Fibroblast of mammary gland (primary cell): ENCODE measurements around the gene NUP155.
"Not testable (repeated sequence)": the region's sequence is repeated elsewhere in the genome, so short reads cannot be mapped to it uniquely, and the experiment has no call there.

Source experiments
- DNase-seq: peaks from one replicate; pipeline ENCODE4 v3.0.0-alpha.2; 2010; ENCODE audit warnings: low read depth
- H3K4me3 ChIP-seq: 2 replicates; pipeline ENCODE4 v1.5.1; 2011; ENCODE audit warnings: low read depth, mild to moderate bottlenecking, low read length, moderate library complexity; ENCODE audit not compliant: control insufficient read depth
- TF ChIP-seq, protein P1 (sequence below): conservative IDR thresholded peaks from 2 replicates; pipeline ENCODE4 v1.5.1; 2011; ENCODE audit warnings: low read depth, low read length, inconsistent platforms; ENCODE audit not compliant: control insufficient read depth, insufficient read depth

The NUP155 gene

DNA sequence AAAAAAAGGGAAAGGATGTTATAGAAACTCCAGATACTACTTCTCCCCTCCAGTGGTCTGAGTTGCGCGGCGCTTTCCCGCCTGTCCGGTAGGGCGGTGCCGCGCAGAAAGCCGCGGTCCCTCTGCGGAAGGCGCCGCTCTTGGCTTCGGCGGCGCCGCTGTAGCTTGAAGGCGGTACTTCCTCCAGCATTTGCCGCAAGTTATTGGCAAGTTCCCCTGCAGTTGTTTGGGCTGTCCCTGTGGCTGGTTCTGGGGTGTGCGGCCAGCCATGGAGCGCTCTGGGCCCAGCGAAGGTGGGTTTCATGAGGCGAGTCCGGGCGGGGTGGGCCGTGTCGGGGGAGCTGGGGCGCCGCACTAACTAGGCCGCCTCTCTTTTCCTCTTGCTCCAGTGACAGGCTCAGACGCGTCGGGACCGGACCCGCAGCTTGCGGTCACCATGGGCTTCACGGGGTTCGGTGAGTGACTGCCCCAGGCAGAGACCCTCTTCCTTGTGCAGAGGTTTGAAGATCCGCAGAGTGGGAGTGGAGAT is 8.3 kb upstream of the NUP155 start, which contains the start of gene WDR70:
Gene WDR70 (plus strand): TSS at position 219 of the 529 bp plus-strand sequence. CDS start 50 bp downstream, at position 269.
- H3K4me3 ChIP-seq = peak within 1 kb of the TSS; percentile 85
- DNase-seq = peak; percentile 89
- TF ChIP-seq, protein P1, sequence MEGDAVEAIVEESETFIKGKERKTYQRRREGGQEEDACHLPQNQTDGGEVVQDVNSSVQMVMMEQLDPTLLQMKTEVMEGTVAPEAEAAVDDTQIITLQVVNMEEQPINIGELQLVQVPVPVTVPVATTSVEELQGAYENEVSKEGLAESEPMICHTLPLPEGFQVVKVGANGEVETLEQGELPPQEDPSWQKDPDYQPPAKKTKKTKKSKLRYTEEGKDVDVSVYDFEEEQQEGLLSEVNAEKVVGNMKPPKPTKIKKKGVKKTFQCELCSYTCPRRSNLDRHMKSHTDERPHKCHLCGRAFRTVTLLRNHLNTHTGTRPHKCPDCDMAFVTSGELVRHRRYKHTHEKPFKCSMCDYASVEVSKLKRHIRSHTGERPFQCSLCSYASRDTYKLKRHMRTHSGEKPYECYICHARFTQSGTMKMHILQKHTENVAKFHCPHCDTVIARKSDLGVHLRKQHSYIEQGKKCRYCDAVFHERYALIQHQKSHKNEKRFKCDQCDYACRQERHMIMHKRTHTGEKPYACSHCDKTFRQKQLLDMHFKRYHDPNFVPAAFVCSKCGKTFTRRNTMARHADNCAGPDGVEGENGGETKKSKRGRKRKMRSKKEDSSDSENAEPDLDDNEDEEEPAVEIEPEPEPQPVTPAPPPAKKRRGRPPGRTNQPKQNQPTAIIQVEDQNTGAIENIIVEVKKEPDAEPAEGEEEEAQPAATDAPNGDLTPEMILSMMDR = peak; percentile 42

DNA sequence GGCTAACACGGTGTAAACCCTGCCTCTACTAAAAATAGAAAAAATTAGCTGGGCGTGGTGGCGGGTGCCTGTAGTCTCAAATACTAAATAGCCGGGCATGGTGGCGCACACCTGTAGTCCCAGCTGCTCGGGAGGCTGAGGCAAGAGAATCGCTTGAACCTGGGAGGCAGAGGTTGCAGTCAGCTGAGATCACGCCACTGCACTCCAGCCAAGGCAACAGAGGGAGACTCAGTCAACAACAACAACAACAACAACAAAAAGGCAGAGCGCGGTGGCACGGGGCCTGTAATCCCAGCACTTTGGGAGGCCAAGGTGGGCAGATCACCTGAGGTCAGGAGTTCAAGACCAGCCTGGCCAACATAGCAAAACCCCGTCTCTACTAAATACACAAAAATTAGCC is 7.2 kb upstream of the NUP155 start:
- H3K4me3 ChIP-seq, DNase-seq: not testable (repeated sequence)

DNA sequence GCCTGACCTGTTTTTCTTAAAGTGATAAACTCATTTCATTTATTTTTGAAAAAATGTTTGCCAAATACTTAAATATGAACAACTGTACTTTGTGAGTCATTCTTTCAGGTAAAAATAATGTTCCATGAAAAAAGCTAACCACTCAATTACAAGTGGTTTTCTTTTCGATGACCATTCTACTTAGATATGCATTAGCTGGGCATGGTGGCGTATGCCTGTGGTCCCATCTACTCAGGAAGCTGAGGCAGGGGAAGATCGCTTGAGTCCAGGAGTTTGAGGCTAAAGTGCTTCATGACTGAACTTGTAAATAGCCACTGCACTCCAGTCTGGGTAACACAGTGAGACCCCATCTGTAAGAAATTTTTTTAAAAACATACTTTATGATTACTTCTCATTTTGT is 4.2 kb upstream of the NUP155 start:
- no peak for DNase-seq
- no peak overlapping the region for H3K4me3 ChIP-seq
- TF ChIP-seq, protein P1 = no peak

DNA sequence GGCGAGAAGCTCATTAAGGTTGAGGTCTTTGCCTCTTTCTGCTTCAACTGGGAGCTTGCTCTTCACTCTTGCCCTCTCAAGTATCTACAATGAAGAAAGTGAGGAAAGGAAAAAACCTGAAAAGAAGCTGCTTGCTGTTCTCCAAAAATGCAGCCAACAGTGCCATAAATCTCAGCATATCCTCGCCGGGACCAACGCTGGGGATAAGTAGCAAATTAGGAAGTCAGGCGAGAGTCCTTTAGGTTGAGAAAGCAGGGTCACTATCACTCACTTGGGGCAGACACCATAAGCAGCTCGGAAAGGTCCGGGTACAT is 399 bp downstream of the NUP155 start:
- TF ChIP-seq, protein P1 = no peak
- H3K4me3 ChIP-seq = peak overlapping the region; percentile 99
- no peak for DNase-seq

DNA sequence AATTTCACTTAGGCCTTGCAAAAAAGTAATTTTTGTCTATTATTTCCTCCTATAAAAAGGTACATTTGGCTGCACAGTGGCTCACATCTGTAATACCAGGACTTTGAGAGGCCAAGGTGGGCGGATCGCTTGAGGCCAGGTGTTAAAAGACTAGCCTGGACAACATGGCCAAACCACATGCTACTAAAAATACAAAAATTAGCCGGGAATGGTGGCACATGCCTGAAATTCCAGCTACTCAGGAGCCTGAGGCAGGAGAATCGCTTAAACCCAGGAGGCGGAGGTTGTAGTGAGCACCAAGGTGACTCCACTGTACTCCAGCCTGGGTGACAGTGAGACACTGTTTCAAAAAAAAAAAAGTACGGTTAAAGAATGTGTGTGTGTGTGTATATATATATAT is 15.7 kb downstream of the NUP155 start:
- TF ChIP-seq, protein P1 = no peak
- DNase-seq = no peak
- H3K4me3 ChIP-seq = no peak overlapping the region

DNA sequence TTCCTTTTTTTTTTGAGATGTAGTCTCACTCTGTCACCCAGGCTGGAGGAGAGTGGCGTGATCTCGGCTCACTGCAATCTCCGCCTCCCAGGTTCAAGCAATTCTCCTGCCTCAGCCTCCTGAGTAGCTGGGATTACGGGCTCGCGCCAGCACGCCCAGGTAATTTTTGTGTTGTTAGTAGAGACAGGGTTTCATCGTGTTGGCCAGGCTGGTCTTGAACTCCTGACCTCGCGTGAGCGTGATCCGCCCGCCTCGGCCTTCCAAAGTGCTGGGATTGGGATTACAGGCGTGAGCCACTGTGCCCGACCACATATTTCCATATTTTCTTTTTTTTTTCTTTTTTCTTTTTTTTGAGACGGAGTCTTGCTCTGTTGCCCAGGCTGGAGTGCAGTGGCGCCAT is 28.2 kb downstream of the NUP155 start:
- not testable (repeated sequence) for H3K4me3 ChIP-seq, DNase-seq

DNA sequence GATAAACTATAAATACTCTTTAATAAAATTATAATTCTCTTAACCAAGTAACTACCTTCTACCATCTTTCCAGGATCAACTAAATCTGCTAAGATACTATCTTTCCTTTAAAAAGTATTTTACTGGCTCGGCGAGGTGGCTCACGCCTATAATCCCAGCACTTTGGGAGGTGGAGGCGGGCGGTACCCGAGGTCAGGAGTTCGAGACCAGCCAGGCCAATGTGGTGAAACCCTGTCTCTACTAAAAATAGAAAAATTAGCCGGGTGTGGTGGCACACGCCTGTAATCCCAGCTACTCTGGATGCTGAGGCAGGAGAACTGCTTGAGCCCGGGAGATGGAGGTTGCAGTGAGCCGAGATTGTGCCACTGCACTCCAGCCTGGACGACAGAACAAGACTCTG is 36.2 kb downstream of the NUP155 start:
- H3K4me3 ChIP-seq, DNase-seq: not testable (repeated sequence)

DNA sequence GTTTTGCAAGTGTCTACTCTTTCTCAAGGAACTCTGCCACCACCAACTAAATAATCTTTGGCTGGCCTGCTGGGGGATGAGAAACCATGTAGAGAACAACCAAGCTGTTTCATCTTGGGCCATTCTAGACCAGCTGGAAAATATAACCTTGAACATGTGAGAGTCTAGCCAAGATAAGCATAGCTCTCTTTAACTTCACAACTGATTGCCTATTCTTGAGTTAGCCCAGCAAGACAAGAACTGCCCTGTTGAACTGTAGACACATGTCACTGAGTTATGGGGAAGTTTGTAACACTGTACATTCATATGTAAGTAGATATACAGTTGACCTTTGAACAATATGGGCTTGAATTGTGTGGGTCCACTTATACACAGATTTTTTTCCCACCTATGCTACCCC is 44.4 kb downstream of the NUP155 start:
- no peak for DNase-seq
- no peak overlapping the region for H3K4me3 ChIP-seq
- TF ChIP-seq, protein P1 = no peak

DNA sequence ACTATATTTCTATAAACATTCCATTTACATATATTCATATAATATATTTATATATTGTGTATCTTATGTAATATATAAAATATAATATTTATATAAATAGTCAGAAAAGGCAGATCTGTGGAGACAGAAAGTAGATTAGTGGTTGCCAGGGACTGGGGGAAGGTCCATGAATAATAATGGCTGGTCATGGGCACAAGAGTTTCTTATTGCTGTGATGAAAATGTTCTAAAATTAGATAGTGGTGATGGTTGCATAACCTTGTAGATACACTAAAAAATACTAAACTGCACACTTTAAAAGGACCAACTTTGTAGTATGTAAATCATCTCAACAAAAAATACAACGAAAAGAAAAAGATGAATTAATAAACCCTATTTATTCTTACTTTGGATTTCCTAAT is 47.3 kb downstream of the NUP155 start:
- H3K4me3 ChIP-seq = no peak overlapping the region
- TF ChIP-seq, protein P1 = no peak
- no peak for DNase-seq
